GM18873 (cell line): Measurements from ENCODE around the gene CCDC6.
"Not testable (repeated sequence)": the region's sequence is repeated elsewhere in the genome, so short reads cannot be mapped to it uniquely, and the experiment has no call there.

Source experiments
- ATAC-seq: cut with Tn5 transposase; IDR thresholded peaks from one replicate; pipeline ENCODE4 v1.9.1; 2021; ENCODE audit warnings: mild to moderate bottlenecking, moderate library complexity, moderate number of reproducible peaks; ENCODE audit not compliant: unreplicated experiment, low FRiP score

Gene CCDC6

DNA sequence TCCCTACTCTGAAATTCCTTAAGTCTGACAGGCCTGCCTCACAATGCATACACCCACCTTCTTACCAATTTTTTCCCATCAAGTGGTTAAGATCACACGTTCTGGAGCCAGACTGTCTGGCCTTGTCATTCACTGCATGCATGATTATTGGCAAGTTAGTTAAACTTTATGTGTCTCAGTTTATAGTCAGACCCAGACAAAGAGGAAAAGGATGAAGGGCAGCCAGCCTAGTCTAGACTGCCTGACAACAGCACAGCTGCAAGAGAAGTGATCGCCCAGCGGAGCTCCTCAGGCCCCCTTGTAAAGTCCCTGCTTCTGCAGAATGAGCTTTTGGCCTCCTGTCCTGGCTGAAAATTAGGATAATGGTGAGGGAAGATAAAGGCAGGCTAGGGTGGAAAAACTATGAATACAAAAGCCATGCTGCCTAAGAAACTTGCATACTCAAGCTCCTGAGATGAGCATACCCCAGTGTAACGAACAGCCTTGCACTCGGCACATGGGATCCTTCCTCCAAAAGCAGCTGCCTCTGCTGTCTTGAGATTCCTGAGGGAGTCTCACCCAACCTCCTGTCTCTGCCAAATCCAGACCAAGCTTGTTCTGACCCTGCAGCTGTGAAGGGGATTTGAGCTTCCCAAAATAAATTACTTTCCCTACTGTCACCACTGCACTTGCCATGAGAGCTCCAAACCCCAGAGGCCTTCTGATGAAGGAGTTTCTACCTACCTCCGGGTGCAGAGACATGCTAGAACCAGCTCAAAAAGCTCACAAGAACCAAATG is 126.4 kb downstream of the CCDC6 start:
- no peak for ATAC-seq

DNA sequence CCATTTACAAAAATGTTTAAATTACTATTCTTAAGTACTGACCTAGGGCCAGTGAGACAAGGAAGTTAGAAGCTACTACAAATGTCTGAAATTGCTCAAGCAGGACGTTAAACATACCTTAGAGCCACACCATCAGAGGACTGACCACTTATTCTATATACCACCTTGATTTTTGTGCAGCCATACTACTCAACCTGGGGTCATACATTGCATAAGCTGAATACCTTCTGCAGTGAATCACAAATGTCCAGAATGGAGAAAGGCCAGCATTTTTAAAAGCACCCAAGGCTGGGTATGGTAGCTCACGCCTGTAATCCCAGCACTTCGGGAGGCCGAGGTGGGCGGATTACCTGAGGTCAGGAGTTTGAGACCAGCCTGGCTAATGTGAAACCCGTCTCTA is 131.9 kb downstream of the CCDC6 start:
- no peak for ATAC-seq

DNA sequence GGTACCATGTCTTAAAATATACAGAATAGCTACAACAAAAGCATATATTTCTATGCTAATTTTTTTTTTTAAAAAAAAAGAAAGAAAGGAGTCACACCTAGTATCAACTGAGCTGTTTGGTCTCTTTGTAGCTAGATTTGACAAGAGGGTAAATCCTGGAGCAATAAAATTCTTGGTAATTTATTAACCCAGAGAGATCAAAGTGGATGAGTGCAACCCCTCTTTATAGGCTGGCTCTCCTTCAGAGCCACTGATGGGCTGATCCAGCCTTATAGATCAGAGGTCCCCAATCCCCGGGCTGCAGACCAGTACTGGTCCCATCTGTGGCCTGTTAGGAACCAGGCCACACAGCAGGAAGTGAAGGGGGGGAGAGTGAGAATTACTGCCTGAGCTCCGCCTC is 133.3 kb downstream of the CCDC6 start:
- no peak for ATAC-seq

DNA sequence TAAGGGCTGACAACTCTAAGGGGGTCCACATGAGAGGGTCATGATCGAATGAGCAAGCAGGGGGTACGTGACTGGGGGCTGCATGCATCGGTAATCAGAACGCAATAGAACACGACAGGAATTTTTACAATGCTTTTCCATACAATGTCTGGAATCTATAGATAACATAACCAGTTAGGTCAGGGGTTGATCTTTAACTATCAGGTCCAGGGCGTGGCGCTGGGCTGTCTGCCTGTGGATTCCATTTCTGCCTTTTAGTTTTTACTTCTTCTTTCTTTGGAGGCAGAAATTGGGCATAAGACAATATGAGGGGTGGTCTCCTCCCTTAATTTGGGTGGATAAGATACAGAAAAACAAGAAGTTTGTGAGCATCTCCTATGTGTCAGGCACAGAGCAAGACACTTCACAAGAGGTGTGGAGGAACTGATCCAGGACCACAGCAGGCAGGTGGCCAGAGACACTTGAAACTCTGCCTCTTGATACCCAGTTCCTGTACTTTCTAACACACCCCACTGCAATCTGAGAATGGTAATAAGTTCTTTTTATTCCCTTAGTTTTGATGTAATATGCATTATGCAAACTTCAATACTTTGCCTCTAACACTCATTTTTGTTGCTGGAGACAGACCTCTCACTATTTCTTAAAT is 135.1 kb downstream of the CCDC6 start:
- ATAC-seq, result no peak

DNA sequence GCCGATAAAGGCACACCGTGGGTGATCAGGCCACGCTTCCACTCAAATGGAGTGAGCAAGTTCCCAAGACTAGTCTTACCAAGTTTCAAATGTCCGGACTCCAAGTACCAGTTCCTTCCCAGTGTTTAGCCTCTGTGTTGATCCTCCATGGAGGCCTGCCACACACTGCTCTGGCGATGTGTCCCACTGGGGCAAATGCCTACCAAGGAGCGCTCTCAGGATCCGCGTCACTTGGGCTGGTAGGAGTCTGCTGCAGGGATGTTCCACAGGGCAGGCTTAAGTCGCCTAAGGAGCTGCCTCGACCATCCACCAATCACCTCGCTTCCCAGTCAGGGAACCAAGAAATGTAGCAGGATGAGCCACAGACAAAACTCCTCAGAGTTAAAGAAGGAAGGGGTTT is 135.7 kb downstream of the CCDC6 start:
- no peak for ATAC-seq

DNA sequence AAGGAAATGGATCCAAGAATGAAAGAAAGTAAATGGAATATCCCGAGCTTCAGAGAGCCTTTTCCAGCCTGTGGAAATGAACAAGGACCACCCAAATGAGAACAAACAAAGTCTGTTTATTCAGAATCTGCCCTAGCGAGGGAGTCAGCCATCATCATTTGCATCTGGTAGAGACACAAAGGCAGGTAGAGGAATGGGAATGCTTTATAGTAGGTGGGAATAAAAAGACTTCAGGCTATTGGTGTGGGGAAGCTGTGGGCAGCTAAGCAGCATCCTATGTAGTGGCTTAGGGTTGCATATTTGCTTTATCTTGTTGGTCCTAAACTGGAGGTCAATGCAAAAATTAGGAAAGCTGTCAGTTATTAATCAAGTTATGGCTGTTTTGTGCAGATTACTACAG is 143.9 kb downstream of the CCDC6 start:
- ATAC-seq, result no peak

DNA sequence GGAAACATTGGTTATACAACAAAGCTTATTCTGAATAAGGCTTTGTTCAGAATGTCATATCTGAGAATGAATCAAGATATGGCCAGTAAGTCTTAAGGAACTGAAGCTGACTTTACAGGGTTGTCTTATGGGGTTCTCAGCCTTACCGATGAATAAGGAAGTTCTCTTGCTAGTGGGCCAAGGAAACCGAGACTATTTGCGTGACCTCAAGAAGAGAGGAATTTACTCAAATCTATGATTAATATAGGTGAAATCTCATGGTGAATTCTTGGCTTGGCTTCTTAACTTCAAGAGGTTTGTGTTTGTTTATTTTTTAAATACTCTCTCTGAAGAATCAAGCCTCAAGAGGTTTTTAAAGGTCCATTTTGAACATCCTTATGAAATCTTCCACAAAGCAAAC is 148.4 kb downstream of the CCDC6 start:
- no peak for ATAC-seq

DNA sequence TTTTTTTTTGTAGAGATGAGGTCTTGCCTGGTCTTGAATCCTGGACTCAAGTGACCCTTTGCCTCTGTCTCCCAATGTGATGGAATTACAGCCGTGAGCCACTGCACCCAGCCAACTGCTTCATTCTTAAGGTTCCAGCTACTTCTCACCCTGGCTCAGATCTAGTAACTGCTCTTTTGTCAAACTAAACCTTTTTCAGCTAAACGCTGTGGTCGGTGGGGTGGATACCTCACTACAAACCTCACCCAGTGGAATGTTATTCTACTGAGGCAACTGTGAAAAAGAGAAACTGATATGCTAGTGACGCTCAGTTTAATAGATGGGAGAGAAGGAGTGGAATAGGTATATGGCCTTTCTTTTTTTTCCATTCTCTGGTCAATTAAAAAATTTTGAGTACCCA is 151.4 kb downstream of the CCDC6 start:
- no peak for ATAC-seq

DNA sequence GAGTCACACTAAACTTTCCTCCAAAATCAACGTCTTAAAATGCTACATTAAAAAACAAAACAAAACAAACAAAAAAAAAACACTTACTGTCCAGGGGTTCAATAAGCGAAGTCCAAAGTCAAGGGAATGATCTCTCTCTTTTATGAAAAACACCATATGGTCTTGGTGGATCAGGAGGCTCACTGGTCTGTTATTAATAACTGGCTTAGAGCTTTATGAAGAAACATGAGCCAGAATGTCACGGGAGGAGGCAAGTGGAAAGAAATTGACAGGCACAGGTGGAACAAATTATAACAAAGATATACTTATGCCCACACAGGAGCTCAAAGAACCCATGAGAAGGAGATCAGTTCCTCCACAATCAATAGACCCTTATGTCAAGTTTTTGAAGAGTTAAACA is 153.1 kb downstream of the CCDC6 start, which contains the start of gene MRLN:
MRLN (minus strand) TSS at position 189 of the 400 bp plus-strand sequence.
- no peak for ATAC-seq

DNA sequence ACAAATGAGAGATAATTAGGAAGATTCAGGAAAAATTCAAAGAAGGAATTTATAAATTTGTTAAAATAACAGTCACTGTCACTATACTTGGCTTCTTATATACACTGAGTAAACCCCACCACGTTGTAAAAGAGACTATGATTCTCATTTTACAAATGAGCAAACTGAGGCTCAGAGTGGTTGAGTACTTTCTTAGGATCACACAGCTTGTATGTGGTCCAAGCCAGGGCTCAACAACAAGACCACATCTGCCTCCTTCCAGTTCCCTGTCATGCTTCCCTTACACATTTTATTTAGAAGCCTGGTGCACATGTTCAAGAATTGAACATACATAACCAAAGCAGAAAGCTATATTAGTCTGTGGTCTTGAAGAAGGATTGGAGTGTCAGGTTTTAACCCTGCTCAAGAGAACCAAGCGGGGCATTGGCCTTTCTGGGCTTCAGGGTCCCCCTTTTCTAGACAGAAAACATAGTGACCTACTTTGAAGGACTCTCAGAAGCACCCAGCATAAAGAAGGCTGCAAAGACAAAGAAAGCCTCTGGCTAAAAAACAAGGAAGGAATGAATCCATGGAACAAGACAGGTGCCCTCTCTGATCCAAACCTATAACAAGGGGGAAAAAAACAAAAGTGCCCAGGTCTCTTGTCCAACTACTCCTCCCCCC is 153.9 kb downstream of the CCDC6 start:
- no peak for ATAC-seq

DNA sequence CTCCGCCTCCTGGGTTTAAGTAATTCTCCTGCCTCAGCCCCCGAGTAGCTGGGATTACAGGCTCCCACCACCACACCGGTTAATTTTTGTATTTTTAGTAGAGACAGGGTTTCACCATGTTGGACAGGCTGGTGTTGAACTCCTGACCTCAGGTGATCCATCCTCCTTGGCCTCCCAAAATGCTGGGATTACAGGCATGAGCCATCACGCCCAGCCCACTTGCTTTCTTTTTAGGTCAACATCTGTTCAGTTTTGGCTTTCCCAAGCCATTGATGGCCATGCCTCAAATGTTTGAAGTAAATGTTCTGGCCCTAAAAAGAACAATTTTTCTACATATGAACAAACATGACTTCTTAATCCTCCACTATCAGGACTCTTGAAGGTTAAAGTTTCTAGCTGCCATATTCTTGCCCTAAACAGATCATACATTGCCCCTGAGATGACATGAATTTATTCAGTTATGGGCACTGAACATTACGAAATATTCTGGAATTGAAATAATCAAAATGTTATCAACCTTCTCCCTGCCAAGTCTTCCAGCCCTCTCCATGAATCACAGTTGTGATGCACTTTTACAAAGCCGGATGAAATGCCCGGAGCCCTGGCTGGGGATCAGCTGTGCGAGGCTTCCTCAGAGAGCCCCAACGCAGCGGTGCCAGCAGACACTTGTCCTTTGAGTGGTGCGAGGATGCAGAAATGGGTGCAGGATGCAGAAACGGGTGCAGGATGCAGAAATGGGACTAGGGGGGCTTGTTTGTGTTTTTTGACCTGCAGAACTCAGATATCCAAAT is 156.0 kb downstream of the CCDC6 start:
- ATAC-seq, result no peak

DNA sequence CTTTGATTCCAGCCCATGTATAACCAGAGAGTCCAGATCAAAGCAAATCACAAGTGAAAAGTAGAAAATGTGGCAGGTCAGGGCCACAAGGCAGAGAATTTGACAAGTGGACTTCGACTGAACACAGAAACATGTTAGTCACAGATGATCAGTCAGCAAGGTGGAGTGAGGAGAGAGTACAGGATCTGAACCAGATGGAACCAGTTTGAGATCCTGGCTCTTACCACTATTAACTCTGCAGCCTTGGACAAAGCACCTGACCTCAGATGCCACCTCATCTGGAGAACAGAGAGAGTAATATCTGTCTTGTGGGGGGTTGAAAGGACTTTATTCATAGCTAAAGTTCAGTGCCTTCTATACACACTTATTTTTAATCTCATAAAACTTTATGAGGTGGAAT is 157.5 kb downstream of the CCDC6 start:
- no peak for ATAC-seq

DNA sequence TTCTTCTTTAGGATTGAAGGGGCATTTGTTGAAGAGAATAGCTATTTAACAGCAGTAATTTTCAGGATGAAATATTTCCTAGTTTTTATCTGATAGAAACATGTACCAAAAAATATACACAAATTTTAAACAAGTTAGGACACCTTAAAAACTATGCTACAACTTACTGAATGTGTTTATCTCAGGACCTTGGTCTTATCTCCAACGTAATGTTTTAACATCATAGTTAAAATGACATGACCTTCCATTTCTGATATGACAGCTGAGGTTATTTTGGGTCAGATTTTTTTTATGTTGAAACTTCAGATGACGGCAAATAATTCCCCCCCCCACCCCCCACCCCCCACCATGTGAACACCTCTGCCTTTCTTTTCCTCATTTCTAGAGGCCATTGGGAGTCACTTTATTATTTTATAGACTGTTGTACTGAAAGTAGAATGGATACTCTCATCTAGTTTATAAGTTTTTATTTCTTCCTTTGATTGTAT is 161.1 kb downstream of the CCDC6 start:
- no peak for ATAC-seq

DNA sequence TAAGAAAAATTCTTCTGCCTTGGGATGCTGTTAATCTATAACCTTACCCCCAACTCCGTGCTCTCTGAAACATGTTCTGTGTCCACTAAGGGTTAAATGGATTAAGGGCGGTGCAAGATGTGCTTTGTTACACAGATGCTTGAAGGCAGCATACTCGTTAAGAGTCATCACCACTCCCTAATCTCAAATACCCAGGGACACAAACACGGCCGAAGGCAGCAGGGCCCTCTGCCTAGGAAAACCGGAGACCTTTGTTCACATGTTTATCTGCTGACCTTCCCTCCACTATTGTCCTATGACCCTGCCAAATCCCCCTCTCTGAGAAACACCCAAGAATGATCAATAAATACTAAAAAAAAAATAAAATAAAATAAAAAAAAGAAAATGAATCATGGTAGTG is 161.6 kb downstream of the CCDC6 start:
- not testable (repeated sequence) for ATAC-seq

DNA sequence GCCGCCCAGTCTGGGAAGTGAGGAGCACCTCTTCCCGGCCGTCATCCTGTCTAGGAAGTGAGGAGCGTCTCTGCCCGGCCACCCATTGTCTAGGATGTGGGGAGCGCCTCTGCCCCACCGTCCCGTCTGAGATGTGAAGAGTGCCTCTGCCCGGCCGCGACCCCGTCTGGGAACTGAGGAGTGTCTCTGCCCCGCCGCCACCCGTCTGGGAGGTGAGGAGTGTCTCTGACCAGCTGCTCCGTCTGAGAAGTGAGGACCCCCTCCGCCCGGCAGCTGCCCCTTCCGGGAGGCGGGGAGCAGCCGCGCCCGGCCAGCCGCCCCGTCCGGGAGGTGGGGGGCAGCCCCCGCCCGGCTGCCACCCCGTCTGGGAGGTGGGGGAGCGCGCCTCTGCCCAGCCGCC is 162.2 kb downstream of the CCDC6 start:
- ATAC-seq, result not testable (repeated sequence)

DNA sequence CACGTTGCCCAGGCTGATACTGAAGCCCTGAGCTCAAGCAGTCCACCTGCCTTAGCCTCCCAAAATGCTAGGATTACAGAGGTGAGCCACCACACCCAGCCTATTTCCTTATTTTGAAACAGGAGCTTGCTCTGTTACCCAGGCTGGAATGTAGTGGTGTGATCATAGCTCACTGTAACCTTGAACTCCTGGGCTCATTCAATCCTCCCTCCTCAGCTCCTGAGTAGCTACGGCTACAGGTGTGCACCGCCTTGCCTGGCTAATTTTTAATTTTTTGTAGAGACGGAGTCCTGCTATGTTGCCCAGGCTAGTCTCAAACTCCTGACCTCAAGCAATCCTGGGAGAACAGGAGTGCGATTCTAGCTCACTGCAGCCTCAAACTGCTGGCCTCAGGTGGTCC is 164.8 kb downstream of the CCDC6 start:
- ATAC-seq, result no peak

DNA sequence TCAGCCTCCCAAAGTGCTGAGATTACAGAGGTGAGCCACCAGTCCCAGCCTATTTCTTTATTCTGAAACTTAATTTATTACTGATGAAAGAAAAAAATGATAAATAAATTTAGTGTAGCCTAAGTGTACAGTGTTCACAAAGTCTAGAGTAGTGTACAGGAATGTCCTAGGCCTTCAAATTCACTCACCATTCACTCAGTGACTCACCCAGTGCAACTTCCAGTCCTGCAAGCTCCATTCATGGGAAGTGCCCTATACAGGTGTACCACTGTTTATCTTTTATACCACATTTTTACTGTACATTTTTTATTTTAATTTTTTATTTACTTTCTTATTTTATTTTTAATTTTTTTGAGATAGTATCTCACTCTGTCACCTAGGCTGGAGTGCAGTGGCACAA is 165.3 kb downstream of the CCDC6 start:
- ATAC-seq, result no peak
